Common myeloid progenitor, CD34-positive (primary cell): ENCODE data around the gene NOPCHAP1.
A peak's percentile ranks its signal among the peaks of the same experiment; 100 is the strongest.
"Not testable (repeated sequence)": the region's sequence is repeated elsewhere in the genome, so short reads cannot be mapped to it uniquely, and the experiment has no call there.

Experiments
- CTCF ChIA-PET: fragments of 350-600 bp; sonication (Branson Sonifier 250); formaldehyde crosslinking; loops from one replicate; lab custom pipeline; 2021; ENCODE audit warnings: antibody characterized with exemption; lab: Charles Lee
- POLR2A ChIA-PET: fragments of 350-600 bp; sonication (Branson Sonifier 250); formaldehyde crosslinking; loops from one replicate; lab custom pipeline; 2021; ENCODE audit warnings: antibody characterized with exemption; lab: Charles Lee
- DNase-seq, 3 donors: peaks; one replicate each; pipeline versions ENCODE4 v3.0.0 to v3.0.0-alpha.2; 2013
- H3K27ac ChIP-seq, 2 experiments: 1 replicate in 1 of 2; 2 replicates in 1 of 2; pipeline ENCODE4 v1.7.0; 2013; ENCODE audit warnings: inconsistent platforms in 2 of 2, low read length in 2 of 2, mild to moderate bottlenecking in 2 of 2, low read depth in 1 of 2, moderate library complexity in 1 of 2; ENCODE audit not compliant: severe bottlenecking in 2 of 2, insufficient read depth in 1 of 2, poor library complexity in 1 of 2
- H3K27me3 ChIP-seq, 5 experiments: replicated peaks in 2 of 5; 1 replicate in 3 of 5; 2 replicates in 2 of 5; pipeline versions ENCODE4 v1.6.1 to v1.7.0; 2013; ENCODE audit warnings: low read length in 4 of 5, mild to moderate bottlenecking in 2 of 5, moderate library complexity in 2 of 5, inconsistent platforms in 1 of 5; ENCODE audit not compliant: insufficient read depth in 5 of 5, control insufficient read depth in 4 of 5
- H3K36me3 ChIP-seq, 4 experiments: 1 replicate in 2 of 4; 2 replicates in 2 of 4; pipeline versions ENCODE4 v1.6.1 to v1.7.0; 2013; ENCODE audit warnings: low read length in 3 of 4, control low read depth in 1 of 4, mild to moderate bottlenecking in 1 of 4; ENCODE audit not compliant: control insufficient read depth in 4 of 4, insufficient read depth in 4 of 4
- H3K4me1 ChIP-seq, 4 experiments: 1 replicate in 3 of 4; 2 replicates in 1 of 4; pipeline versions ENCODE4 v1.6.1 to v1.7.1; 2013; ENCODE audit warnings: low read length in 3 of 4, mild to moderate bottlenecking in 3 of 4, control low read depth in 1 of 4, inconsistent platforms in 1 of 4, moderate library complexity in 1 of 4; ENCODE audit not compliant: control insufficient read depth in 4 of 4, insufficient read depth in 4 of 4; ENCODE audit errors: control extremely low read depth in 1 of 4
- H3K4me3 ChIP-seq, 7 experiments: 1 replicate in 4 of 7; 2 replicates in 3 of 7; pipeline versions ENCODE4 v1.5.1 to v1.7.0; 2013; ENCODE audit warnings: mild to moderate bottlenecking in 7 of 7, low read length in 6 of 7, moderate library complexity in 6 of 7, inconsistent platforms in 2 of 7, low read depth in 2 of 7, control low read depth in 1 of 7; ENCODE audit not compliant: insufficient read depth in 4 of 7, control insufficient read depth in 1 of 7; ENCODE audit errors: extremely low read depth in 1 of 7
- H3K9me3 ChIP-seq, 5 experiments: 1 replicate in 4 of 5; 2 replicates in 1 of 5; pipeline versions ENCODE4 v1.6.1 to v1.7.1; 2013; ENCODE audit warnings: low read length in 4 of 5, mild to moderate bottlenecking in 2 of 5, inconsistent platforms in 1 of 5, low read depth in 1 of 5, moderate library complexity in 1 of 5; ENCODE audit not compliant: control insufficient read depth in 4 of 5, insufficient read depth in 2 of 5; ENCODE audit errors: control extremely low read depth in 1 of 5
- WGBS: methylation state at CpG from one replicate; pipeline ENCODE4 v1.1.5; 2013; ENCODE audit not compliant: insufficient coverage; 5-methylcytosine and 5-hydroxymethylcytosine counted together

Gene NOPCHAP1

GRCh38 chr12:104974626-104975290 is 11.4 kb upstream of the NOPCHAP1 start:
- H3K27me3 ChIP-seq, result no peaks in the 10 kb centered on the region
- H3K4me1 ChIP-seq, result no peaks in the 10 kb centered on the region
- WGBS, result 87% methylated on average over 4 of the region's 7 CpGs
- ChIA-PET CTCF (no interaction called here), POLR2A (no interaction called here)
- H3K4me3 ChIP-seq, result no peak overlapping the region
- peak in 2 of 3 donors; percentile 14 to 44 for DNase-seq
- H3K36me3 ChIP-seq, result no peaks in the 10 kb centered on the region
- no peak overlapping the region for H3K27ac ChIP-seq
- H3K9me3 ChIP-seq, result peaks cover 0 to 1% (median 0%) of the 10 kb centered on the region in 5 experiments

DNA sequence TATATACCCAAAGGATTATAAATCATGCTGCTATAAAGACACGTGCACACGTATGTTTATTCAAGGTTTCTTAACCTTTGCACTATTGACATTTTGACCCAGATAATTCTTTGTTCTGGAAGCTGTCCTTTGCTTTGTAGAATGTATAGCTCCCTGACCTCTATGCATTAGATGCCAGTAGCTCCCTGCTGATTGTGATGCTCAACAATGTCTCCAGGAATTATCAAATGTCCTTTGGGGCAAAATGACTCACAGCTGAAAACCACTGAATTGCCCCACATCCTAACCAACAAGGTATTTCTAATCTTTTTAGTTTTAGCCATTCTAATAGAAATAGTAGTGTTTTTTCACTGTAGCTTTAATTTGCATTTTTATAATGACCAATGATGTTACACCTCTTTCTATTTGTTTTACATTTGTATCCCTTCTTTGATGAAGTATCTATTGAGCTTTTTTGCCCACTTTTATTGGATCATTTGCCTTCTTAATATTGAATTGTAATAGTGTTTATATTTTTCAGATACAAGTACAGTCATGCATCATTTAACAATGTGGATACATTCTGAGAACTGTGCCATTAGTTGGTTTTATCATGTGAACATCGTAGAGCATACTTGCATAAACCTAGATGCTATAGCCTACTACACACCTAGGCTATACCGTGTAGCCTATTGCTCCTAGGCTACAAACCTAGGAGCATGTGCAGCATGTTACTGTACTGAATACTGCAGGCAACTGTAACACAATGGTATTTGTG is 10.4 kb upstream of the NOPCHAP1 start:
- Histone ChIP-seq H3K4me1 (no peaks in the 10 kb centered on the region), H3K27ac (no peak overlapping the region), H3K27me3 (no peaks in the 10 kb centered on the region), H3K9me3 (peaks cover 0 to 1% (median 0%) of the 10 kb centered on the region in 5 experiments), H3K36me3 (no peaks in the 10 kb centered on the region), H3K4me3 (no peak overlapping the region)
- POLR2A ChIA-PET, result no interaction called here
- WGBS, result no CpG with 5 or more reads among the region's 4 CpGs
- DNase-seq, result peak in 1 of 3 donors; percentile 14
- CTCF ChIA-PET, result interaction anchor here (0.9 kb wide), 1 partner anchor 295 kb away, joined by 3 read pairs; no protein-coding TSS in a partner anchor

GRCh38 chr12:104976703-104977102 is 9.4 kb upstream of the NOPCHAP1 start:
- Histone ChIP-seq H3K9me3 (peaks cover 0 to 1% (median 0%) of the 10 kb centered on the region in 5 experiments), H3K4me1 (no peaks in the 10 kb centered on the region), H3K27me3 (no peaks in the 10 kb centered on the region), H3K27ac (no peak overlapping the region), H3K36me3 (no peaks in the 10 kb centered on the region), H3K4me3 (no peak overlapping the region)
- DNase-seq, result no peak
- 97% methylated on average over 8 of the region's 8 CpGs for WGBS
- ChIA-PET POLR2A (no interaction called here), CTCF (interaction anchor here (0.8 kb wide), 1 partner anchor 9 kb away, joined by 3 read pairs; the partner anchor contains the start of gene NOPCHAP1)

DNA sequence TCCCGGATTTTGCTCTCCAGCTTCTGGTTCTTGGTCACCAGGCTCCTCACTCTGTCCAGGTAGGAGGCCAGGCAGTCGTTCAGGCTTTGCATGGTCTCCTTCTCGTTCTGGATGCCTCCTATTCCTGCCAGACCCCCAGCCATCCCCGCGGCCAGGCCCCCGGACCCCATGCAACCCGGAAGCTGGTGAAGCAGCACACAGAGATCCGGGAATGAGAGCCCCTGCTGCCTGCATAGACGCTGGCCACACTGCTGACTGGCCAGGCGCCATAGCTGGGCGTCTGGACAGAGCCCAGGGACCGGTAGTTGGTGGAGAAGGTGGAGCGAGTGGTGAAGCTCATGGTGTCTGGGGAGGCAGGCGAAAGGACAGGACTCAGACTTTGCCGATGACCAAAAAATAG is 8.4 kb upstream of the NOPCHAP1 start:
- POLR2A ChIA-PET, H3K27me3 ChIP-seq, DNase-seq, H3K27ac ChIP-seq, H3K4me3 ChIP-seq, H3K36me3 ChIP-seq, H3K4me1 ChIP-seq, H3K9me3 ChIP-seq: not testable (repeated sequence)
- CTCF ChIA-PET, result interaction anchor here (1.0 kb wide), 1 partner anchor 18 kb away, joined by 4 read pairs; no protein-coding TSS in a partner anchor
- WGBS, result 98% methylated on average over 15 of the region's 15 CpGs

DNA sequence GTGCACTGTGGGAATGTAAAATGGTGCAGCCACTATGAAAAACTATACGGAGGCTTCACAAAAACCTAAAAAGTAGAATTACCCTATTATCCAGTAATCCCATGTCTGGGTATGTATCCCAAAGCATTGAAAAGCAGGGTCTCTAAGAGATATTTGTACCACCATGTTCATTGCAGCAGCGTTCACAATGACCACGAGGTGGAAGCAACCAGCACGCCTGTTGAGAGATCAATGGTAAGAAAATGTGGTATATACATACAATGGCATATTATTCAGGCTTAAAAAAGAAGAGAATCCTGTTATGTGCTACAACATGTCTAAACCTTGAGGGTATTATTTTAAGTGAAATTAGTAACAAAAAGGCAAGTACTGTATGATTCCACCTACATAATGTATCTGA is 910 bp upstream of the NOPCHAP1 start:
- Histone ChIP-seq H3K4me1 (peaks cover 3 to 17% (median 10%) of the 10 kb centered on the region in 4 experiments), H3K36me3 (peaks cover 0 to 22% (median 13%) of the 10 kb centered on the region in 4 experiments), H3K4me3 (no peak overlapping the region), H3K27me3 (no peaks in the 10 kb centered on the region), H3K9me3 (peaks cover 0 to 4% (median 3%) of the 10 kb centered on the region in 5 experiments), H3K27ac (no peak overlapping the region)
- POLR2A ChIA-PET, result no interaction called here
- no CpG with 5 or more reads among the region's 4 CpGs for WGBS
- CTCF ChIA-PET, result no interaction called here
- DNase-seq, result no peak

DNA sequence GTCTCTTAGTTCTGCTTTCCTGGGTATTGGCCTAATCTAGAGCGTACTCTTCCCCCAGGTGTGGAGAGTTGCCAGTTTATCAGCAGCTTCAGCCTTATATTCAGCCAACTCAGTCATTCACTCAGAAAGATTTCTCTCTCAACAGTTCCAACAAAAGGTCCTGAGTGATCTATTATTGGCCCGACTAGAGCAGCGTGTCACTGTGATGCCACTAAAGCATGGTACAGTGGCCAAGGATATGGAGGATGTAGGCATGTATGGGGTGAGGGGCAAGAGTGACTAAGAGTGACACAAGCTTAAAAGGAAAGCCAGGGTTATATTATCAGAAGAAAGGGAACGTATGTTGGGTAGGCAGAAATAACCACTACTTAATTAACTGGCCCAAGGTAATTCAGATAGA is 4.8 kb downstream of the NOPCHAP1 start:
- ChIA-PET POLR2A (no interaction called here), CTCF (no interaction called here)
- DNase-seq, result no peak
- peaks cover 0 to 4% (median 3%) of the 10 kb centered on the region in 5 experiments for H3K9me3 ChIP-seq
- 95% methylated on average over 4 of the region's 4 CpGs for WGBS
- H3K36me3 ChIP-seq, result peaks cover 15 to 69% (median 48%) of the 10 kb centered on the region in 4 experiments
- peaks cover under 1 to 14% (median 10%) of the 10 kb centered on the region in 4 experiments for H3K4me1 ChIP-seq
- H3K27me3 ChIP-seq, result no peaks in the 10 kb centered on the region
- H3K27ac ChIP-seq, result no peak overlapping the region
- H3K4me3 ChIP-seq, result no peak overlapping the region
